ENCODE measurements around the gene MARCKS.

DNA sequence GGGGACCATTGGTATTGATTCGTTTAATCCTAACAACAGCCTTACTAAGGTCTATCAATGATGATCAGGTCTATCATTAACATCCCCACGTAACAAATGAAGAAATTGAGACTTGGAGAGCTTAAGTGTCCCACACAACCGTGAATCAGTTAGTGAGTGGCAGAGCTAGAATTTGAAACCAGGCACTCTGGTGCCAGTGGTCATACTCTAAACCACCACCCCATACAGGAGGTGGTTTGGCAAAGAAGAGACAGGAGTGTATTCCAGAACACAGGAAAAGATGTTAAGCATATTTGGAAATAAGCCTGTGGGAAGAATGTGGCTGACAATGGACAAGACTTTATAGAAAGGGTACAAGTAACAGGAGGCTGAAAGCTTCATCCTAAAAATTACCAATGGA lies 35.7 kb upstream of the MARCKS start:
- TF ChIP-seq, protein P1, sequence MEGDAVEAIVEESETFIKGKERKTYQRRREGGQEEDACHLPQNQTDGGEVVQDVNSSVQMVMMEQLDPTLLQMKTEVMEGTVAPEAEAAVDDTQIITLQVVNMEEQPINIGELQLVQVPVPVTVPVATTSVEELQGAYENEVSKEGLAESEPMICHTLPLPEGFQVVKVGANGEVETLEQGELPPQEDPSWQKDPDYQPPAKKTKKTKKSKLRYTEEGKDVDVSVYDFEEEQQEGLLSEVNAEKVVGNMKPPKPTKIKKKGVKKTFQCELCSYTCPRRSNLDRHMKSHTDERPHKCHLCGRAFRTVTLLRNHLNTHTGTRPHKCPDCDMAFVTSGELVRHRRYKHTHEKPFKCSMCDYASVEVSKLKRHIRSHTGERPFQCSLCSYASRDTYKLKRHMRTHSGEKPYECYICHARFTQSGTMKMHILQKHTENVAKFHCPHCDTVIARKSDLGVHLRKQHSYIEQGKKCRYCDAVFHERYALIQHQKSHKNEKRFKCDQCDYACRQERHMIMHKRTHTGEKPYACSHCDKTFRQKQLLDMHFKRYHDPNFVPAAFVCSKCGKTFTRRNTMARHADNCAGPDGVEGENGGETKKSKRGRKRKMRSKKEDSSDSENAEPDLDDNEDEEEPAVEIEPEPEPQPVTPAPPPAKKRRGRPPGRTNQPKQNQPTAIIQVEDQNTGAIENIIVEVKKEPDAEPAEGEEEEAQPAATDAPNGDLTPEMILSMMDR (IDR thresholded peaks at IDR 0.05) = no peak
- TF ChIP-seq TAF1 (IDR thresholded peaks at IDR 0.05; ENCODE audit: borderline replicate concordance, low read depth, low read length) (no peak), POLR2AphosphoS5 (IDR thresholded peaks at IDR 0.05; ENCODE audit: low read depth, low read length) (no peak), FOSL2 (IDR thresholded peaks at IDR 0.05; ENCODE audit: borderline replicate concordance, low read depth) (no peak), MXI1 (IDR thresholded peaks at IDR 0.05; ENCODE audit: low read depth, low read length) (no peak), CHD2 (IDR thresholded peaks at IDR 0.05; ENCODE audit: low read length, partially characterized antibody) (no peak), SIN3A (IDR thresholded peaks at IDR 0.05; ENCODE audit: borderline replicate concordance, low read depth, low read length) (no peak), TCF12 (IDR thresholded peaks at IDR 0.05) (no peak), RFX5 (IDR thresholded peaks at IDR 0.05; ENCODE audit: low read length) (no peak)
- TF ChIP-seq, protein P2, sequence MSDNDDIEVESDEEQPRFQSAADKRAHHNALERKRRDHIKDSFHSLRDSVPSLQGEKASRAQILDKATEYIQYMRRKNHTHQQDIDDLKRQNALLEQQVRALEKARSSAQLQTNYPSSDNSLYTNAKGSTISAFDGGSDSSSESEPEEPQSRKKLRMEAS (IDR thresholded peaks at IDR 0.05; ENCODE audit: low read depth) = no peak

All from SK-N-SH (cell line).